ENCODE measurements around the gene EQTN. TPM values are rescaled to one million over a fixed set of nuclear protein-coding genes. Genes with fewer than 3 reads are reported as not detected.

EQTN gene
- total RNA-seq, 1 donor from 2014 or later: not detected

GRCh38 chr9:27273186-27273585 lies 23.8 kb downstream of the EQTN start:
- H3K4me1 Mint-ChIP-seq (ENCODE audit: low read depth): peaks cover 8% of the 10 kb centered on the region
- H3K27me3 Mint-ChIP-seq (ENCODE audit: low read depth): peaks cover 2% of the 10 kb centered on the region
- no peaks in the 10 kb centered on the region for H3K36me3 Mint-ChIP-seq (ENCODE audit: low read depth)
- DNase-seq (ENCODE audit: low spot score): no peak
- no peaks in the 10 kb centered on the region for H3K9me3 Mint-ChIP-seq (ENCODE audit: low read depth)
- no peak overlapping the region for H3K27ac Mint-ChIP-seq (ENCODE audit: unreplicated experiment)
- H3K4me3 Mint-ChIP-seq (ENCODE audit: unreplicated experiment): no peak overlapping the region
- TF ChIP-seq CTCF (IDR thresholded peaks at IDR 0.05): no peak

- no peaks in the 10 kb centered on the region for H3K36me3 Mint-ChIP-seq (ENCODE audit: low read depth)
- no peak overlapping the region for H3K4me3 Mint-ChIP-seq (ENCODE audit: unreplicated experiment)
- H3K27me3 Mint-ChIP-seq (ENCODE audit: low read depth): no peaks in the 10 kb centered on the region
- peaks cover 8% of the 10 kb centered on the region for H3K4me1 Mint-ChIP-seq (ENCODE audit: low read depth)
- TF ChIP-seq CTCF (IDR thresholded peaks at IDR 0.05): no peak
- H3K27ac Mint-ChIP-seq (ENCODE audit: unreplicated experiment): no peak overlapping the region
- no peak for DNase-seq (ENCODE audit: low spot score)
- H3K9me3 Mint-ChIP-seq (ENCODE audit: low read depth): no peaks in the 10 kb centered on the region
Observed at GRCh38 chr9:27272103-27272502, 24.8 kb downstream of the EQTN start.

GRCh38 chr9:27261517-27262211 lies 35.3 kb downstream of the EQTN start:
- no peak overlapping the region for H3K27ac Mint-ChIP-seq (ENCODE audit: unreplicated experiment)

GRCh38 chr9:27260789-27261516 lies 36.0 kb downstream of the EQTN start:
- no peaks in the 10 kb centered on the region for H3K36me3 Mint-ChIP-seq (ENCODE audit: low read depth)
- peaks cover 5% of the 10 kb centered on the region for H3K9me3 Mint-ChIP-seq (ENCODE audit: low read depth)
- no peak for DNase-seq (ENCODE audit: low spot score)
- H3K4me1 Mint-ChIP-seq (ENCODE audit: low read depth): peaks cover 4% of the 10 kb centered on the region
- H3K4me3 Mint-ChIP-seq (ENCODE audit: unreplicated experiment): no peak overlapping the region
- peaks cover 2% of the 10 kb centered on the region for H3K27me3 Mint-ChIP-seq (ENCODE audit: low read depth)
- H3K27ac Mint-ChIP-seq (ENCODE audit: unreplicated experiment): no peak overlapping the region
- no peak for TF ChIP-seq CTCF (IDR thresholded peaks at IDR 0.05)

More at GRCh38 chr9:27261517-27262211, 35.3 kb downstream of the EQTN start:
- peaks cover 2% of the 10 kb centered on the region for H3K27me3 Mint-ChIP-seq (ENCODE audit: low read depth)
- H3K4me1 Mint-ChIP-seq (ENCODE audit: low read depth): peaks cover 4% of the 10 kb centered on the region
- H3K9me3 Mint-ChIP-seq (ENCODE audit: low read depth): peaks cover 2% of the 10 kb centered on the region
- H3K36me3 Mint-ChIP-seq (ENCODE audit: low read depth): no peaks in the 10 kb centered on the region
- H3K4me3 Mint-ChIP-seq (ENCODE audit: unreplicated experiment): no peak overlapping the region
- TF ChIP-seq CTCF (IDR thresholded peaks at IDR 0.05): no peak
- no peak for DNase-seq (ENCODE audit: low spot score)

GRCh38 chr9:27258662-27259061 lies 38.3 kb downstream of the EQTN start:
- Mint-ChIP-seq H3K27me3 (ENCODE audit: low read depth) (peaks cover 2% of the 10 kb centered on the region), H3K27ac (ENCODE audit: unreplicated experiment) (no peak overlapping the region), H3K36me3 (ENCODE audit: low read depth) (no peaks in the 10 kb centered on the region), H3K9me3 (ENCODE audit: low read depth) (peaks cover 6% of the 10 kb centered on the region), H3K4me1 (ENCODE audit: low read depth) (peaks cover 4% of the 10 kb centered on the region), H3K4me3 (ENCODE audit: unreplicated experiment) (no peak overlapping the region)
- no peak for DNase-seq (ENCODE audit: low spot score)
- no peak for TF ChIP-seq CTCF (IDR thresholded peaks at IDR 0.05)

Measured in chondrocyte (in vitro differentiated cells).